ENCODE results near the gene SYN1.

SYN1 gene

GRCh38 chrX:47573341-47574075 is 46.1 kb downstream of the SYN1 start:
- WGBS, 2 experiments (ENCODE audit: insufficient coverage in 2 of 2): 5 to 15% methylated on average over 4 to 12 of the region's 20 CpGs
- Histone ChIP-seq H3K36me3 (ENCODE audit: control insufficient read depth, insufficient read depth, low read length) (peaks cover 33% of the 10 kb centered on the region), H3K9me3 (ENCODE audit: control insufficient read depth, low read length) (no peaks in the 10 kb centered on the region), H3K4me3 (ENCODE audit: extremely low read depth, insufficient read depth, low read length, poor library complexity, severe bottlenecking) (peak overlapping the region; percentile 39), H3K4me1 (ENCODE audit: control insufficient read depth, insufficient read depth, low read length, poor library complexity, severe bottlenecking) (peaks cover 19% of the 10 kb centered on the region), H3K27ac (ENCODE audit: low read depth, low read length, severe bottlenecking) (peak overlapping the region; percentile 95)

- peak overlapping the region; percentile 95 for H3K27ac ChIP-seq (ENCODE audit: low read depth, low read length, severe bottlenecking)
- WGBS, 2 experiments (ENCODE audit: insufficient coverage in 2 of 2): 81 to 100% methylated on average over 1 to 4 of the region's 9 CpGs
Measured at GRCh38 chrX:47572773-47573340, 46.8 kb downstream of the SYN1 start.

GRCh38 chrX:47571896-47572295 is 47.8 kb downstream of the SYN1 start:
- Histone ChIP-seq H3K4me3 (ENCODE audit: extremely low read depth, insufficient read depth, low read length, poor library complexity, severe bottlenecking) (no peak overlapping the region), H3K27ac (ENCODE audit: low read depth, low read length, severe bottlenecking) (no peak overlapping the region), H3K36me3 (ENCODE audit: control insufficient read depth, insufficient read depth, low read length) (peaks cover 46% of the 10 kb centered on the region), H3K9me3 (ENCODE audit: control insufficient read depth, low read length) (no peaks in the 10 kb centered on the region), H3K4me1 (ENCODE audit: control insufficient read depth, insufficient read depth, low read length, poor library complexity, severe bottlenecking) (peaks cover 19% of the 10 kb centered on the region)
- WGBS, 2 experiments (ENCODE audit: insufficient coverage in 2 of 2): 100% methylated on average over 4 of the region's 13 CpGs; no CpG with 5 or more reads in 1 of the 2 experiments

More at GRCh38 chrX:47572773-47573340, 46.8 kb downstream of the SYN1 start:
- peaks cover 19% of the 10 kb centered on the region for H3K4me1 ChIP-seq (ENCODE audit: control insufficient read depth, insufficient read depth, low read length, poor library complexity, severe bottlenecking)
- H3K9me3 ChIP-seq (ENCODE audit: control insufficient read depth, low read length): no peaks in the 10 kb centered on the region
- no peak overlapping the region for H3K4me3 ChIP-seq (ENCODE audit: extremely low read depth, insufficient read depth, low read length, poor library complexity, severe bottlenecking)
- H3K36me3 ChIP-seq (ENCODE audit: control insufficient read depth, insufficient read depth, low read length): peaks cover 38% of the 10 kb centered on the region

GRCh38 chrX:47571215-47571614 is 48.4 kb downstream of the SYN1 start:
- Histone ChIP-seq H3K36me3 (ENCODE audit: control insufficient read depth, insufficient read depth, low read length) (peaks cover 53% of the 10 kb centered on the region), H3K4me3 (ENCODE audit: extremely low read depth, insufficient read depth, low read length, poor library complexity, severe bottlenecking) (no peak overlapping the region), H3K9me3 (ENCODE audit: control insufficient read depth, low read length) (no peaks in the 10 kb centered on the region), H3K27ac (ENCODE audit: low read depth, low read length, severe bottlenecking) (no peak overlapping the region), H3K4me1 (ENCODE audit: control insufficient read depth, insufficient read depth, low read length, poor library complexity, severe bottlenecking) (peaks cover 19% of the 10 kb centered on the region)
- 90% methylated on average over 7 of the region's 11 CpGs; no CpG with 5 or more reads in 1 of the 2 experiments for WGBS, 2 experiments (ENCODE audit: insufficient coverage in 2 of 2)

GRCh38 chrX:47570794-47571193 is 48.9 kb downstream of the SYN1 start:
- Histone ChIP-seq H3K9me3 (ENCODE audit: control insufficient read depth, low read length) (no peaks in the 10 kb centered on the region), H3K4me1 (ENCODE audit: control insufficient read depth, insufficient read depth, low read length, poor library complexity, severe bottlenecking) (peaks cover 19% of the 10 kb centered on the region), H3K4me3 (ENCODE audit: extremely low read depth, insufficient read depth, low read length, poor library complexity, severe bottlenecking) (no peak overlapping the region), H3K27ac (ENCODE audit: low read depth, low read length, severe bottlenecking) (no peak overlapping the region), H3K36me3 (ENCODE audit: control insufficient read depth, insufficient read depth, low read length) (peaks cover 53% of the 10 kb centered on the region)
- no CpG with 5 or more reads among the region's 8 CpGs for WGBS, 2 experiments (ENCODE audit: insufficient coverage in 2 of 2)

- H3K36me3 ChIP-seq (ENCODE audit: control insufficient read depth, insufficient read depth, low read length): peaks cover 67% of the 10 kb centered on the region
- H3K27ac ChIP-seq (ENCODE audit: low read depth, low read length, severe bottlenecking): no peak overlapping the region
- H3K4me1 ChIP-seq (ENCODE audit: control insufficient read depth, insufficient read depth, low read length, poor library complexity, severe bottlenecking): peaks cover 10% of the 10 kb centered on the region
- H3K9me3 ChIP-seq (ENCODE audit: control insufficient read depth, low read length): no peaks in the 10 kb centered on the region
- WGBS, 2 experiments (ENCODE audit: insufficient coverage in 2 of 2): 100% methylated on average over 2 of the region's 13 CpGs; no CpG with 5 or more reads in 1 of the 2 experiments
- H3K4me3 ChIP-seq (ENCODE audit: extremely low read depth, insufficient read depth, low read length, poor library complexity, severe bottlenecking): no peak overlapping the region
Measured at GRCh38 chrX:47568656-47569295, 50.9 kb downstream of the SYN1 start.

GRCh38 chrX:47566841-47567240 is 52.8 kb downstream of the SYN1 start:
- Histone ChIP-seq H3K27ac (ENCODE audit: low read depth, low read length, severe bottlenecking) (no peak overlapping the region), H3K36me3 (ENCODE audit: control insufficient read depth, insufficient read depth, low read length) (peaks cover 70% of the 10 kb centered on the region), H3K4me1 (ENCODE audit: control insufficient read depth, insufficient read depth, low read length, poor library complexity, severe bottlenecking) (no peaks in the 10 kb centered on the region), H3K4me3 (ENCODE audit: extremely low read depth, insufficient read depth, low read length, poor library complexity, severe bottlenecking) (no peak overlapping the region), H3K9me3 (ENCODE audit: control insufficient read depth, low read length) (no peaks in the 10 kb centered on the region)
- 98 to 100% methylated on average over 1 to 8 of the region's 11 CpGs for WGBS, 2 experiments (ENCODE audit: insufficient coverage in 2 of 2)

GRCh38 chrX:47564438-47565085 is 55.1 kb downstream of the SYN1 start:
- WGBS, 2 experiments (ENCODE audit: insufficient coverage in 2 of 2): 92% methylated on average over 8 of the region's 12 CpGs; no CpG with 5 or more reads in 1 of the 2 experiments
- Histone ChIP-seq H3K27ac (ENCODE audit: low read depth, low read length, severe bottlenecking) (no peak overlapping the region), H3K36me3 (ENCODE audit: control insufficient read depth, insufficient read depth, low read length) (peaks cover 52% of the 10 kb centered on the region), H3K4me1 (ENCODE audit: control insufficient read depth, insufficient read depth, low read length, poor library complexity, severe bottlenecking) (no peaks in the 10 kb centered on the region), H3K4me3 (ENCODE audit: extremely low read depth, insufficient read depth, low read length, poor library complexity, severe bottlenecking) (no peak overlapping the region), H3K9me3 (ENCODE audit: control insufficient read depth, low read length) (no peaks in the 10 kb centered on the region)

- Histone ChIP-seq H3K4me1 (ENCODE audit: control insufficient read depth, insufficient read depth, low read length, poor library complexity, severe bottlenecking) (no peaks in the 10 kb centered on the region), H3K27ac (ENCODE audit: low read depth, low read length, severe bottlenecking) (no peak overlapping the region), H3K9me3 (ENCODE audit: control insufficient read depth, low read length) (no peaks in the 10 kb centered on the region), H3K36me3 (ENCODE audit: control insufficient read depth, insufficient read depth, low read length) (peaks cover 47% of the 10 kb centered on the region), H3K4me3 (ENCODE audit: extremely low read depth, insufficient read depth, low read length, poor library complexity, severe bottlenecking) (no peak overlapping the region)
- 90 to 100% methylated on average over 2 of the region's 8 CpGs for WGBS, 2 experiments (ENCODE audit: insufficient coverage in 2 of 2)
Measured at GRCh38 chrX:47563801-47564315, 55.8 kb downstream of the SYN1 start.

GRCh38 chrX:47562615-47563243 is 56.9 kb downstream of the SYN1 start:
- H3K4me3 ChIP-seq (ENCODE audit: extremely low read depth, insufficient read depth, low read length, poor library complexity, severe bottlenecking): no peak overlapping the region
- 39 to 84% methylated on average over 2 to 10 of the region's 13 CpGs for WGBS, 2 experiments (ENCODE audit: insufficient coverage in 2 of 2)
- H3K9me3 ChIP-seq (ENCODE audit: control insufficient read depth, low read length): no peaks in the 10 kb centered on the region
- H3K4me1 ChIP-seq (ENCODE audit: control insufficient read depth, insufficient read depth, low read length, poor library complexity, severe bottlenecking): no peaks in the 10 kb centered on the region
- peaks cover 37% of the 10 kb centered on the region for H3K36me3 ChIP-seq (ENCODE audit: control insufficient read depth, insufficient read depth, low read length)
- H3K27ac ChIP-seq (ENCODE audit: low read depth, low read length, severe bottlenecking): no peak overlapping the region
